HepG2 (cell line): ENCODE data around the gene BRMS1. TPM values are rescaled to one million over a fixed set of nuclear protein-coding genes. Genes with fewer than 3 reads are reported as not detected.
A peak's percentile ranks its signal among the peaks of the same experiment; 100 is the strongest.

Experiments used
- ZNF501 ChIP-seq: sonication (generic); formaldehyde crosslinking; IDR thresholded peaks from 2 replicates; pipeline ENCODE4 v1.5.1; 2020; ENCODE audit warnings: mild to moderate bottlenecking, moderate library complexity, missing genetic modification reagents
- ZNF878 ChIP-seq: sonication (generic); formaldehyde crosslinking; IDR thresholded peaks from 2 replicates; pipeline ENCODE4 v1.8.1; 2023; ENCODE audit warnings: mild to moderate bottlenecking, missing genetic modification reagents, moderate library complexity
- polyA plus RNA-seq, 8 experiments: library from polyadenylated mRNA; depleted of rRNA in 3 of 8; stranded (reverse) in 7 of 8; unstranded in 1 of 8; fragments of >200 nt; fragmentation: Illumina TruSeq in 4 of 8; extraction: Trizol in 4 of 8; gene quantifications; 2 replicates each; pipeline versions ENCODE4 v1.2.1 to v1.2.3, GENCODE V29; 2011 to 2016; ENCODE audit warnings: low read depth in 4 of 8, missing spikeins in 1 of 8, mixed read lengths in 1 of 8; ENCODE audit not compliant: insufficient read depth in 1 of 8
- total RNA-seq, 5 experiments: library from RNA; depleted of rRNA; stranded (reverse); fragments of >200 nt; fragmentation: Illumina TruSeq; extraction: Trizol; gene quantifications; 2 replicates each; pipeline ENCODE4 v1.2.3, GENCODE V29; 2016; ENCODE audit warnings: low read depth in 1 of 5
- TF ChIP-seq, protein P1 (sequence below): sonication (generic); formaldehyde crosslinking; IDR thresholded peaks from 2 replicates; pipeline ENCODE4 v1.5.0; 2020; ENCODE audit warnings: mild to moderate bottlenecking, missing genetic modification reagents, borderline replicate concordance
- TF ChIP-seq, protein P2 (sequence below): sonication (generic); formaldehyde crosslinking; IDR thresholded peaks from 2 replicates; pipeline ENCODE4 v1.5.1; 2020; ENCODE audit warnings: missing genetic modification reagents, mild to moderate bottlenecking, borderline replicate concordance
- TF ChIP-seq, protein P3 (sequence below): sonication (generic); formaldehyde crosslinking; IDR thresholded peaks from 2 replicates; pipeline ENCODE4 v1.5.1; 2020; ENCODE audit warnings: missing genetic modification reagents, mild to moderate bottlenecking, borderline replicate concordance
- TF ChIP-seq, protein P4 (sequence below): sonication (generic); formaldehyde crosslinking; IDR thresholded peaks from 2 replicates; pipeline ENCODE4 v1.5.0; 2020; ENCODE audit warnings: missing genetic modification reagents
- TF ChIP-seq, protein P5 (sequence below): sonication (generic); formaldehyde crosslinking; IDR thresholded peaks from 2 replicates; pipeline ENCODE4 v1.4.0; 2020; ENCODE audit warnings: missing genetic modification reagents, borderline replicate concordance
- TF ChIP-seq, protein P6 (sequence below): sonication (generic); formaldehyde crosslinking; IDR thresholded peaks from 2 replicates; pipeline ENCODE4 v1.4.0; 2020; ENCODE audit warnings: mild to moderate bottlenecking, low read depth, missing genetic modification reagents
- TF ChIP-seq, protein P7 (sequence below): sonication (generic); formaldehyde crosslinking; IDR thresholded peaks from 2 replicates; pipeline ENCODE4 v1.4.0; 2020; ENCODE audit warnings: missing genetic modification reagents, borderline replicate concordance

BRMS1 gene
- total and polyA plus RNA-seq, 2 of the 13 experiments (the other 11 are each of a cell fraction or from before 2014, with no cell fraction given) = 15.8 to 55.7 TPM

DNA sequence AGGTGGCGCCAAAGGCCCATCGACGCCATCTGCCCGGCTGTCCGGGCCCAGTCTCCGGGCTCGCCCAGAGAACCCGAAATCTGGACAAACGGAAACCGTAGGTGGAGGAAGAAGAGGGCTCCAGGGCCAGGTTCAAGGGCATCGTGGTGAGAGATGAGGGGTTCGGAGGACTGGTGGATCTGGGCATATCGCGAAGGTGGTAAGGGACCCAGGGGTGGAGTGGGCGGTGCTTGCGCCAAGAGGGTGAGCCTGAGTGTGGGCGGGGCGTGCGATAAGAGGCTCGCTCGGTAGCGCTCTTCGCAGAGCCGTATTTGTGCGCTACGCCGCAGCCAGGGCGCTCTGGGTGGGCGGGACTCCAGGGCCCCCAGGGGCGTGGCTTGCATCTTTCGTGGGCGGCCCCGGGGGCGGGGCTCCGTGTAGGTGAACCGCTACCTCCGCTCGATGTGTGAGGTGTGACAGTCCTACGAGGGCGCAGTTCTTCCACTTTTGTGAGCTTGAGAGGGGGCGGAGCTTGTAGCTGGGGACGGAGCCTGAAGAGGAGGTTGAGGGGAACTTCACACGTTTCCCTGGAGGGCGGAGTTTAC lies 32.8 kb downstream of the BRMS1 start (continued):
- TF ChIP-seq, protein P1, sequence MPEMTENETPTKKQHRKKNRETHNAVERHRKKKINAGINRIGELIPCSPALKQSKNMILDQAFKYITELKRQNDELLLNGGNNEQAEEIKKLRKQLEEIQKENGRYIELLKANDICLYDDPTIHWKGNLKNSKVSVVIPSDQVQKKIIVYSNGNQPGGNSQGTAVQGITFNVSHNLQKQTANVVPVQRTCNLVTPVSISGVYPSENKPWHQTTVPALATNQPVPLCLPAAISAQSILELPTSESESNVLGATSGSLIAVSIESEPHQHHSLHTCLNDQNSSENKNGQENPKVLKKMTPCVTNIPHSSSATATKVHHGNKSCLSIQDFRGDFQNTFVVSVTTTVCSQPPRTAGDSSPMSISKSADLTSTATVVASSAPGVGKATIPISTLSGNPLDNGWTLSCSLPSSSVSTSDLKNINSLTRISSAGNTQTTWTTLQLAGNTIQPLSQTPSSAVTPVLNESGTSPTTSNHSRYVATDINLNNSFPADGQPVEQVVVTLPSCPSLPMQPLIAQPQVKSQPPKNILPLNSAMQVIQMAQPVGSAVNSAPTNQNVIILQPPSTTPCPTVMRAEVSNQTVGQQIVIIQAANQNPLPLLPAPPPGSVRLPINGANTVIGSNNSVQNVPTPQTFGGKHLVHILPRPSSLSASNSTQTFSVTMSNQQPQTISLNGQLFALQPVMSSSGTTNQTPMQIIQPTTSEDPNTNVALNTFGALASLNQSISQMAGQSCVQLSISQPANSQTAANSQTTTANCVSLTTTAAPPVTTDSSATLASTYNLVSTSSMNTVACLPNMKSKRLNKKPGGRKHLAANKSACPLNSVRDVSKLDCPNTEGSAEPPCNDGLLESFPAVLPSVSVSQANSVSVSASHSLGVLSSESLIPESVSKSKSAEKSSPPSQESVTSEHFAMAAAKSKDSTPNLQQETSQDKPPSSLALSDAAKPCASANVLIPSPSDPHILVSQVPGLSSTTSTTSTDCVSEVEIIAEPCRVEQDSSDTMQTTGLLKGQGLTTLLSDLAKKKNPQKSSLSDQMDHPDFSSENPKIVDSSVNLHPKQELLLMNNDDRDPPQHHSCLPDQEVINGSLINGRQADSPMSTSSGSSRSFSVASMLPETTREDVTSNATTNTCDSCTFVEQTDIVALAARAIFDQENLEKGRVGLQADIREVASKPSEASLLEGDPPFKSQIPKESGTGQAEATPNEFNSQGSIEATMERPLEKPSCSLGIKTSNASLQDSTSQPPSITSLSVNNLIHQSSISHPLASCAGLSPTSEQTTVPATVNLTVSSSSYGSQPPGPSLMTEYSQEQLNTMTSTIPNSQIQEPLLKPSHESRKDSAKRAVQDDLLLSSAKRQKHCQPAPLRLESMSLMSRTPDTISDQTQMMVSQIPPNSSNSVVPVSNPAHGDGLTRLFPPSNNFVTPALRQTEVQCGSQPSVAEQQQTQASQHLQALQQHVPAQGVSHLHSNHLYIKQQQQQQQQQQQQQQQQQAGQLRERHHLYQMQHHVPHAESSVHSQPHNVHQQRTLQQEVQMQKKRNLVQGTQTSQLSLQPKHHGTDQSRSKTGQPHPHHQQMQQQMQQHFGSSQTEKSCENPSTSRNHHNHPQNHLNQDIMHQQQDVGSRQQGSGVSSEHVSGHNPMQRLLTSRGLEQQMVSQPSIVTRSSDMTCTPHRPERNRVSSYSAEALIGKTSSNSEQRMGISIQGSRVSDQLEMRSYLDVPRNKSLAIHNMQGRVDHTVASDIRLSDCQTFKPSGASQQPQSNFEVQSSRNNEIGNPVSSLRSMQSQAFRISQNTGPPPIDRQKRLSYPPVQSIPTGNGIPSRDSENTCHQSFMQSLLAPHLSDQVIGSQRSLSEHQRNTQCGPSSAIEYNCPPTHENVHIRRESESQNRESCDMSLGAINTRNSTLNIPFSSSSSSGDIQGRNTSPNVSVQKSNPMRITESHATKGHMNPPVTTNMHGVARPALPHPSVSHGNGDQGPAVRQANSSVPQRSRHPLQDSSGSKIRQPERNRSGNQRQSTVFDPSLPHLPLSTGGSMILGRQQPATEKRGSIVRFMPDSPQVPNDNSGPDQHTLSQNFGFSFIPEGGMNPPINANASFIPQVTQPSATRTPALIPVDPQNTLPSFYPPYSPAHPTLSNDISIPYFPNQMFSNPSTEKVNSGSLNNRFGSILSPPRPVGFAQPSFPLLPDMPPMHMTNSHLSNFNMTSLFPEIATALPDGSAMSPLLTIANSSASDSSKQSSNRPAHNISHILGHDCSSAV = no peak
- peak; percentile 97 for TF ChIP-seq ZNF501 (CRISPR knock-in tag)
- TF ChIP-seq, protein P2, sequence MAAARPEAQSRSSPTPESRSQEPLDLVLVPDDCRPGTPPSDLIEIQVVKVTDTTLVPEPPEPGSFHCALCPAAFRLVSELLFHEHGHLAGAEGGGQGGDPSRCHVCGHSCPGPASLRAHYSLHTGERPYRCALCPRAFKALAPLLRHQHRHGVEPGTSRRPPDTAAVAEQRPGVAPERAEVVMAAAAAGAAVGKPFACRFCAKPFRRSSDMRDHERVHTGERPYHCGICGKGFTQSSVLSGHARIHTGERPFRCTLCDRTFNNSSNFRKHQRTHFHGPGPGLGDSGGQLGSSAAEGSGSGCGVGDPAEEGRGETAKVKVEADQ (CRISPR knock-in tag) = no peak
- TF ChIP-seq ZNF878 (CRISPR knock-in tag) = no peak
- TF ChIP-seq, protein P3, sequence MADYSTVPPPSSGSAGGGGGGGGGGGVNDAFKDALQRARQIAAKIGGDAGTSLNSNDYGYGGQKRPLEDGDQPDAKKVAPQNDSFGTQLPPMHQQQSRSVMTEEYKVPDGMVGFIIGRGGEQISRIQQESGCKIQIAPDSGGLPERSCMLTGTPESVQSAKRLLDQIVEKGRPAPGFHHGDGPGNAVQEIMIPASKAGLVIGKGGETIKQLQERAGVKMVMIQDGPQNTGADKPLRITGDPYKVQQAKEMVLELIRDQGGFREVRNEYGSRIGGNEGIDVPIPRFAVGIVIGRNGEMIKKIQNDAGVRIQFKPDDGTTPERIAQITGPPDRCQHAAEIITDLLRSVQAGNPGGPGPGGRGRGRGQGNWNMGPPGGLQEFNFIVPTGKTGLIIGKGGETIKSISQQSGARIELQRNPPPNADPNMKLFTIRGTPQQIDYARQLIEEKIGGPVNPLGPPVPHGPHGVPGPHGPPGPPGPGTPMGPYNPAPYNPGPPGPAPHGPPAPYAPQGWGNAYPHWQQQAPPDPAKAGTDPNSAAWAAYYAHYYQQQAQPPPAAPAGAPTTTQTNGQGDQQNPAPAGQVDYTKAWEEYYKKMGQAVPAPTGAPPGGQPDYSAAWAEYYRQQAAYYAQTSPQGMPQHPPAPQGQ (CRISPR knock-in tag) = no peak
- TF ChIP-seq, protein P4, sequence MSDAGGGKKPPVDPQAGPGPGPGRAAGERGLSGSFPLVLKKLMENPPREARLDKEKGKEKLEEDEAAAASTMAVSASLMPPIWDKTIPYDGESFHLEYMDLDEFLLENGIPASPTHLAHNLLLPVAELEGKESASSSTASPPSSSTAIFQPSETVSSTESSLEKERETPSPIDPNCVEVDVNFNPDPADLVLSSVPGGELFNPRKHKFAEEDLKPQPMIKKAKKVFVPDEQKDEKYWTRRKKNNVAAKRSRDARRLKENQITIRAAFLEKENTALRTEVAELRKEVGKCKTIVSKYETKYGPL (CRISPR knock-in tag) = no peak
- TF ChIP-seq, protein P5, sequence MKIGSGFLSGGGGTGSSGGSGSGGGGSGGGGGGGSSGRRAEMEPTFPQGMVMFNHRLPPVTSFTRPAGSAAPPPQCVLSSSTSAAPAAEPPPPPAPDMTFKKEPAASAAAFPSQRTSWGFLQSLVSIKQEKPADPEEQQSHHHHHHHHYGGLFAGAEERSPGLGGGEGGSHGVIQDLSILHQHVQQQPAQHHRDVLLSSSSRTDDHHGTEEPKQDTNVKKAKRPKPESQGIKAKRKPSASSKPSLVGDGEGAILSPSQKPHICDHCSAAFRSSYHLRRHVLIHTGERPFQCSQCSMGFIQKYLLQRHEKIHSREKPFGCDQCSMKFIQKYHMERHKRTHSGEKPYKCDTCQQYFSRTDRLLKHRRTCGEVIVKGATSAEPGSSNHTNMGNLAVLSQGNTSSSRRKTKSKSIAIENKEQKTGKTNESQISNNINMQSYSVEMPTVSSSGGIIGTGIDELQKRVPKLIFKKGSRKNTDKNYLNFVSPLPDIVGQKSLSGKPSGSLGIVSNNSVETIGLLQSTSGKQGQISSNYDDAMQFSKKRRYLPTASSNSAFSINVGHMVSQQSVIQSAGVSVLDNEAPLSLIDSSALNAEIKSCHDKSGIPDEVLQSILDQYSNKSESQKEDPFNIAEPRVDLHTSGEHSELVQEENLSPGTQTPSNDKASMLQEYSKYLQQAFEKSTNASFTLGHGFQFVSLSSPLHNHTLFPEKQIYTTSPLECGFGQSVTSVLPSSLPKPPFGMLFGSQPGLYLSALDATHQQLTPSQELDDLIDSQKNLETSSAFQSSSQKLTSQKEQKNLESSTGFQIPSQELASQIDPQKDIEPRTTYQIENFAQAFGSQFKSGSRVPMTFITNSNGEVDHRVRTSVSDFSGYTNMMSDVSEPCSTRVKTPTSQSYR (CRISPR knock-in tag) = no peak
- TF ChIP-seq, protein P6, sequence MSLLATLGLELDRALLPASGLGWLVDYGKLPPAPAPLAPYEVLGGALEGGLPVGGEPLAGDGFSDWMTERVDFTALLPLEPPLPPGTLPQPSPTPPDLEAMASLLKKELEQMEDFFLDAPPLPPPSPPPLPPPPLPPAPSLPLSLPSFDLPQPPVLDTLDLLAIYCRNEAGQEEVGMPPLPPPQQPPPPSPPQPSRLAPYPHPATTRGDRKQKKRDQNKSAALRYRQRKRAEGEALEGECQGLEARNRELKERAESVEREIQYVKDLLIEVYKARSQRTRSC = no peak
- TF ChIP-seq, protein P7, sequence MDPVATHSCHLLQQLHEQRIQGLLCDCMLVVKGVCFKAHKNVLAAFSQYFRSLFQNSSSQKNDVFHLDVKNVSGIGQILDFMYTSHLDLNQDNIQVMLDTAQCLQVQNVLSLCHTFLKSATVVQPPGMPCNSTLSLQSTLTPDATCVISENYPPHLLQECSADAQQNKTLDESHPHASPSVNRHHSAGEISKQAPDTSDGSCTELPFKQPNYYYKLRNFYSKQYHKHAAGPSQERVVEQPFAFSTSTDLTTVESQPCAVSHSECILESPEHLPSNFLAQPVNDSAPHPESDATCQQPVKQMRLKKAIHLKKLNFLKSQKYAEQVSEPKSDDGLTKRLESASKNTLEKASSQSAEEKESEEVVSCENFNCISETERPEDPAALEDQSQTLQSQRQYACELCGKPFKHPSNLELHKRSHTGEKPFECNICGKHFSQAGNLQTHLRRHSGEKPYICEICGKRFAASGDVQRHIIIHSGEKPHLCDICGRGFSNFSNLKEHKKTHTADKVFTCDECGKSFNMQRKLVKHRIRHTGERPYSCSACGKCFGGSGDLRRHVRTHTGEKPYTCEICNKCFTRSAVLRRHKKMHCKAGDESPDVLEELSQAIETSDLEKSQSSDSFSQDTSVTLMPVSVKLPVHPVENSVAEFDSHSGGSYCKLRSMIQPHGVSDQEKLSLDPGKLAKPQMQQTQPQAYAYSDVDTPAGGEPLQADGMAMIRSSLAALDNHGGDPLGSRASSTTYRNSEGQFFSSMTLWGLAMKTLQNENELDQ (CRISPR knock-in tag) = no peak
